ENCODE data around the gene IQCF6. TPM values are rescaled to one million over a fixed set of nuclear protein-coding genes. Genes with fewer than 3 reads are reported as not detected.

The IQCF6 gene
- total RNA-seq, 2 donors from 2014 or later: not detected

DNA sequence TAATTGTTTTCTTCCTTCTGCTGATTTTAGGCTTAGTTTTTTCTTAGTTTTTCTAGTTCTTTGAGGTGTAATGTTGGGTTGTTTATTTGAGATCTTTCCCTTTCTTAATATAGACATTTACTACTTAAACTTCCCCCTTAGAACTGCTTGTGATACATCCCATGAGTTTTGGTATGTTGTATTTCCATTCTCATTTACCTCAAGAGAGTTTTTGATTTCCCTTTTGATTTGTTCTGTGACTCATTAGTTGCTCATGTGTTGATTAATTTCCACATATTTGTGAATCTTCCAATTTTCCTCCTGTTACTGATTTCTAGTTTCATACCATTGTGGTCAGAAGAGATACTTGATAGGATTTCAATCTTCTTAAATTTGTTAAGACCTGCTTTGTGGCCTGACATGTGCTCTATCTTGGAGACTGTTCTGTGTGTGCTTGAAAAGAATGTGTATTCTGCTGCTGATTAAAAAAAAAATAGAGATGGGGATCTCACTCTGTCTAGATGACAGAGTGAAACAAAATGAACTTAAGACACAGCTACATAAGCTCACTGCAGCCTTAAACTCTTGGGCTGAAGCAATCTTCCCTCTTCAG is 49.9 kb downstream of the IQCF6 start:
- DNase-seq (ENCODE audit: low spot score): no peak
- intact Hi-C loops (cut with DNase I): no loop called here
- no peaks in the 10 kb centered on the region for H3K9me3 ChIP-seq

More for the DNA sequence above, 49.9 kb downstream of the IQCF6 start:
- H3K36me3 ChIP-seq: no peaks in the 10 kb centered on the region
- no peaks in the 10 kb centered on the region for H3K27me3 ChIP-seq (replicated peaks; ENCODE audit: insufficient read depth)
- no peak overlapping the region for H3K27ac ChIP-seq
- no peaks in the 10 kb centered on the region for H3K4me1 ChIP-seq (replicated peaks)
- no peak overlapping the region for H3K4me3 ChIP-seq
- TF ChIP-seq POLR2AphosphoS5 (IDR thresholded peaks at IDR 0.05) (no peak), POLR2A (IDR thresholded peaks at IDR 0.05) (no peak)
- TF ChIP-seq, protein P1, sequence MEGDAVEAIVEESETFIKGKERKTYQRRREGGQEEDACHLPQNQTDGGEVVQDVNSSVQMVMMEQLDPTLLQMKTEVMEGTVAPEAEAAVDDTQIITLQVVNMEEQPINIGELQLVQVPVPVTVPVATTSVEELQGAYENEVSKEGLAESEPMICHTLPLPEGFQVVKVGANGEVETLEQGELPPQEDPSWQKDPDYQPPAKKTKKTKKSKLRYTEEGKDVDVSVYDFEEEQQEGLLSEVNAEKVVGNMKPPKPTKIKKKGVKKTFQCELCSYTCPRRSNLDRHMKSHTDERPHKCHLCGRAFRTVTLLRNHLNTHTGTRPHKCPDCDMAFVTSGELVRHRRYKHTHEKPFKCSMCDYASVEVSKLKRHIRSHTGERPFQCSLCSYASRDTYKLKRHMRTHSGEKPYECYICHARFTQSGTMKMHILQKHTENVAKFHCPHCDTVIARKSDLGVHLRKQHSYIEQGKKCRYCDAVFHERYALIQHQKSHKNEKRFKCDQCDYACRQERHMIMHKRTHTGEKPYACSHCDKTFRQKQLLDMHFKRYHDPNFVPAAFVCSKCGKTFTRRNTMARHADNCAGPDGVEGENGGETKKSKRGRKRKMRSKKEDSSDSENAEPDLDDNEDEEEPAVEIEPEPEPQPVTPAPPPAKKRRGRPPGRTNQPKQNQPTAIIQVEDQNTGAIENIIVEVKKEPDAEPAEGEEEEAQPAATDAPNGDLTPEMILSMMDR (IDR thresholded peaks at IDR 0.05): no peak

Other genes starting within 250 kb of the IQCF6 start
- gene RAD54L2, start 240.5 kb downstream of the IQCF6 start, total RNA-seq: 10 to 100 TPM; 12.9 to 33.1 TPM
- 100 to 1,000 TPM; 157 to 214 TPM for gene TEX264, start 108.0 kb downstream of the IQCF6 start, total RNA-seq
- gene GRM2, start 72.2 kb downstream of the IQCF6 start, total RNA-seq: 1 to 10 TPM in 1 of 2 donors, under 1 TPM in 1; 0.32 to 5.5 TPM
- gene IQCF2, start 82.4 kb upstream of the IQCF6 start, total RNA-seq: not detected
- 1 to 10 TPM in 1 of 2 donors, not detected in 1; 2.0 TPM for gene IQCF5, start 96.4 kb upstream of the IQCF6 start, total RNA-seq
- gene IQCF1, start 124.1 kb upstream of the IQCF6 start, total RNA-seq: 1 to 10 TPM in 1 of 2 donors, not detected in 1; 4.5 TPM
- 10 to 100 TPM; 14.9 to 18.6 TPM for gene RRP9, start 162.7 kb upstream of the IQCF6 start, total RNA-seq
- gene PARP3, start 163.1 kb upstream of the IQCF6 start, total RNA-seq: 10 to 100 TPM; 22.0 to 45.9 TPM
- under 1 TPM; 0.41 to 0.97 TPM for gene GPR62, start 176.1 kb upstream of the IQCF6 start, total RNA-seq
- 10 to 100 TPM; 74.0 to 74.1 TPM for gene PCBP4, start 188.2 kb upstream of the IQCF6 start, total RNA-seq
- gene ABHD14B, start 194.8 kb upstream of the IQCF6 start, total RNA-seq: 100 to 1,000 TPM in 1 of 2 donors, 10 to 100 TPM in 1; 53.7 to 128 TPM
- gene ABHD14A, start 195.8 kb upstream of the IQCF6 start, total RNA-seq: 10 to 100 TPM; 55.3 to 58.5 TPM
- gene ACY1, start 204.3 kb upstream of the IQCF6 start, total RNA-seq: 10 to 100 TPM; 42.1 to 82.6 TPM
- gene RPL29, start 216.7 kb upstream of the IQCF6 start, total RNA-seq: 1,000 to 10,000 TPM; 1,249 to 2,015 TPM

Data from prostate gland (tissue), 2 donors.